ENCODE results near the gene RNF223. TPM values are rescaled to one million over a fixed set of nuclear protein-coding genes. Genes with fewer than 3 reads are reported as not detected.

Gene RNF223
- total RNA-seq, 1 donor from 2014 or later = 1.2 TPM

GRCh38 chr1:1040004-1040991 lies 33.8 kb downstream of the RNF223 start:
- TF ChIP-seq CTCF (conservative IDR thresholded peaks at IDR 0.05) = peak; percentile 35
- peaks cover 11% of the 10 kb centered on the region for H3K4me1 Mint-ChIP-seq (ENCODE audit: unreplicated experiment)
- peaks cover 15% of the 10 kb centered on the region for H3K27me3 Mint-ChIP-seq
- H3K36me3 Mint-ChIP-seq = peaks cover 4% of the 10 kb centered on the region
- no peak overlapping the region for H3K27ac Mint-ChIP-seq
- H3K9me3 Mint-ChIP-seq = no peaks in the 10 kb centered on the region
- peak overlapping the region; percentile 65 for H3K4me3 Mint-ChIP-seq
- DNase-seq (ENCODE audit: extremely low spot score, unreplicated experiment) = no peak

GRCh38 chr1:1039145-1039910 lies 34.8 kb downstream of the RNF223 start:
- H3K4me3 Mint-ChIP-seq = peak overlapping the region; percentile 65
- no peaks in the 10 kb centered on the region for H3K9me3 Mint-ChIP-seq
- no peak overlapping the region for H3K27ac Mint-ChIP-seq
- H3K27me3 Mint-ChIP-seq = peaks cover 15% of the 10 kb centered on the region
- no peak for TF ChIP-seq CTCF (conservative IDR thresholded peaks at IDR 0.05)
- DNase-seq (ENCODE audit: extremely low spot score, unreplicated experiment) = no peak
- no peaks in the 10 kb centered on the region for H3K36me3 Mint-ChIP-seq
- peaks cover 11% of the 10 kb centered on the region for H3K4me1 Mint-ChIP-seq (ENCODE audit: unreplicated experiment)

- H3K36me3 Mint-ChIP-seq = no peaks in the 10 kb centered on the region
- no peak for TF ChIP-seq CTCF (conservative IDR thresholded peaks at IDR 0.05)
- peaks cover 15% of the 10 kb centered on the region for H3K27me3 Mint-ChIP-seq
- H3K4me3 Mint-ChIP-seq = peak overlapping the region; percentile 47
- H3K27ac Mint-ChIP-seq = peak overlapping the region; percentile 61
- H3K9me3 Mint-ChIP-seq = no peaks in the 10 kb centered on the region
- H3K4me1 Mint-ChIP-seq (ENCODE audit: unreplicated experiment) = peaks cover 11% of the 10 kb centered on the region
- no peak for DNase-seq (ENCODE audit: extremely low spot score, unreplicated experiment)
Measured at GRCh38 chr1:1038694-1039093, 35.4 kb downstream of the RNF223 start.

GRCh38 chr1:1037366-1038327 lies 36.5 kb downstream of the RNF223 start:
- Mint-ChIP-seq H3K4me3 (no peak overlapping the region), H3K9me3 (no peaks in the 10 kb centered on the region), H3K36me3 (no peaks in the 10 kb centered on the region), H3K27me3 (peaks cover 15% of the 10 kb centered on the region), H3K4me1 (ENCODE audit: unreplicated experiment) (peaks cover 11% of the 10 kb centered on the region), H3K27ac (no peak overlapping the region)
- DNase-seq (ENCODE audit: extremely low spot score, unreplicated experiment) = no peak
- no peak for TF ChIP-seq CTCF (conservative IDR thresholded peaks at IDR 0.05)

Measured in type B pancreatic cell (in vitro differentiated cells).